SK-N-MC (cell line): ENCODE measurements around the gene LCOR.
"Not testable (repeated sequence)": the region's sequence is repeated elsewhere in the genome, so short reads cannot be mapped to it uniquely, and the experiment has no call there.

ENCODE experiments used
- DNase-seq: peaks from one replicate; pipeline ENCODE4 v3.0.0-alpha.2; 2011; ENCODE audit warnings: low read depth, low spot score
- H3K27ac ChIP-seq: fragments of 200-600 bp; sonication (generic); 2 replicates; pipeline ENCODE4 v1.5.1; 2016; ENCODE audit warnings: mixed run types
- H3K36me3 ChIP-seq: fragments of 200-600 bp; sonication (generic); 2 replicates; pipeline ENCODE4 v1.6.1; 2017; ENCODE audit warnings: antibody characterized with exemption, low read length, mixed read lengths; ENCODE audit not compliant: insufficient read depth
- H3K4me3 ChIP-seq: fragments of 200-600 bp; sonication (generic); 2 replicates; pipeline ENCODE4 v1.5.1; 2016
- H3K9ac ChIP-seq: fragments of 200-600 bp; sonication (generic); 2 replicates; pipeline ENCODE4 v1.8.0; 2017; ENCODE audit warnings: mixed run types, mixed read lengths; ENCODE audit not compliant: insufficient read length
- H3K9me3 ChIP-seq: fragments of 200-600 bp; sonication (generic); 2 replicates; pipeline ENCODE4 v1.6.1; 2017; ENCODE audit warnings: low read depth, mild to moderate bottlenecking, antibody characterized with exemption, low read length, moderate library complexity, mixed read lengths
- EZH2 ChIP-seq: fragments of 200-600 bp; sonication (generic); IDR thresholded peaks from one replicate; pipeline ENCODE4 v1.6.1; 2017; ENCODE audit warnings: antibody characterized with exemption
- FOXP2 ChIP-seq: optimal IDR thresholded peaks from 2 replicates; pipeline ENCODE3; 2011; ENCODE audit warnings: mild to moderate bottlenecking, moderate library complexity; ENCODE audit not compliant: insufficient read depth; ENCODE audit errors: extremely low read length, control extremely low read depth
- POLR2AphosphoS5 ChIP-seq: IDR thresholded peaks from 2 replicates; pipeline ENCODE4 v1.6.1; 2012; ENCODE audit warnings: mild to moderate bottlenecking, low read depth, low read length, borderline replicate concordance

Gene LCOR

GRCh38 chr10:96835899-96836298 lies 3.8 kb downstream of the LCOR start:
- Histone ChIP-seq H3K9ac (no peak overlapping the region), H3K27ac (no peak overlapping the region), H3K36me3 (no peaks in the 10 kb centered on the region), H3K4me3 (no peak overlapping the region), H3K9me3 (no peaks in the 10 kb centered on the region)
- DNase-seq, result no peak
- TF ChIP-seq FOXP2 (no peak), EZH2 (no peak), POLR2AphosphoS5 (no peak)

GRCh38 chr10:96838529-96838928 lies 6.4 kb downstream of the LCOR start:
- TF ChIP-seq POLR2AphosphoS5 (no peak), EZH2 (no peak), FOXP2 (no peak)

GRCh38 chr10:96840841-96841518 lies 8.9 kb downstream of the LCOR start:
- no peak overlapping the region for H3K4me3 ChIP-seq
- H3K9ac ChIP-seq, result no peak overlapping the region
- H3K27ac ChIP-seq, result no peak overlapping the region
- no peak for TF ChIP-seq POLR2AphosphoS5
- no peak for TF ChIP-seq EZH2
- no peak for TF ChIP-seq FOXP2
- DNase-seq, result no peak
- no peaks in the 10 kb centered on the region for H3K9me3 ChIP-seq
- H3K36me3 ChIP-seq, result no peaks in the 10 kb centered on the region

More at GRCh38 chr10:96838529-96838928, 6.4 kb downstream of the LCOR start:
- DNase-seq, result no peak
- Histone ChIP-seq H3K27ac (no peak overlapping the region), H3K36me3 (no peaks in the 10 kb centered on the region), H3K4me3 (no peak overlapping the region), H3K9me3 (no peaks in the 10 kb centered on the region), H3K9ac (no peak overlapping the region)

DNA sequence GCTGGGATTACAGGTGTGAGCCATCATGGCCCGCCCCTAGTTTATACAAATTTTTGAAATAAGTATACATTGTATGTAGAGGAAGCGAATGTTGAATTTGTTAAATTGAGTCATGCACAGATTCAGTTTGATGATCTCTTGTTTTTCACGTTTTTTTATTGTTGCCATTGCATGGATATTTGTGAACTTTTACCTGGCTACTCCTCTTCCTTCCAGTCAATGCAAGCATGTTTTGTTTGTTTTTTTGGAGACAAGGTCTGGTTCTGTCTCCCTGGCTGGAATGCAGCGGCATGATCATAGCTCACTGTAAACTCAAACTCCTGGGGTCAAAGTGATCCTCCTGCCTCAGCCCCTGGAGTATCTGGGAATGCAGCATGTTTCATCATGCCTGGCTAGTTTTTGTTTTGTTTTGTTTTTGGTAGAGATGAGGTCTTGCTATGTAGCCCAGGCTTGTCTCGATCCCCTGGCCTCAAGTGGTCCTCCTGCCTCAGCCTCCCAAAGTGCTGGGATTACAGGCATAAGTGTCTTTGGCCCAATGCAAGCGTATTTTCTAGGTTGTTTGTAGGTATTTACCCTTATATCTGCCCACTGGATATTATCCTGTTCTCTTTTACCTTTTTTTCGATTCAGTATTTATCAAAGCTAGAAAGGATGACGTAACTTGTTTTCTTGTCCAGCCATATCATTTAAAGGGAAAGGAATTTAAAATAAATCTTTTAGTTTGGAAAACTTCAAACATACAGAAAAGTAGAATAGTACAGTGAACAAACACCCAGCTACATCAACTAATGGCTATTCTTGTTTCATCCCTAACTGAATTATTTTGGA lies 11.0 kb downstream of the LCOR start:
- H3K9ac ChIP-seq, result no peak overlapping the region
- DNase-seq, result no peak
- H3K27ac ChIP-seq, result no peak overlapping the region
- TF ChIP-seq EZH2 (no peak), POLR2AphosphoS5 (no peak), FOXP2 (no peak)
- no peaks in the 10 kb centered on the region for H3K9me3 ChIP-seq
- no peaks in the 10 kb centered on the region for H3K36me3 ChIP-seq
- H3K4me3 ChIP-seq, result no peak overlapping the region

DNA sequence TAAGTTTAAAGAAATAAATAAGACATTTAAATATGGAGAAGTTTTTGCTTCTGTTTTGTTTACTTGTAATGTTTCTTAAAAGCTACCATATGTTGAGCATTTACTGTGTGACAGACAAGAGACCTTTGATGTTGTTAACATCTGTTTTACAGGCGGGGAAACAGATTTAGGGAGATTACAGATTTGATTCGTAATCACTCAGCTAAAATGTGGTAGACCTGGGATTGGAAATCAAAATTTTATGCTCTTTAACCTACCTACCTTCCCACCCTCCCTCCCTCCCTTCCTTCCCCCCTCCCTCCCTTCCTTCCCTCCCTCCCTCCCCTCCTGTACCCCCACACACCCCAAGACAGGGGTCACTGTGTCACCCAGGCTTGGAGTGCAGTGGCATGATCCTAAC lies 11.7 kb downstream of the LCOR start:
- Histone ChIP-seq H3K27ac (no peak overlapping the region), H3K36me3 (no peaks in the 10 kb centered on the region), H3K4me3 (no peak overlapping the region), H3K9me3 (no peaks in the 10 kb centered on the region), H3K9ac (no peak overlapping the region)
- TF ChIP-seq POLR2AphosphoS5 (no peak), FOXP2 (no peak), EZH2 (no peak)
- DNase-seq, result no peak

GRCh38 chr10:96846395-96846794 lies 14.3 kb downstream of the LCOR start:
- TF ChIP-seq EZH2 (no peak), FOXP2 (no peak), POLR2AphosphoS5 (no peak)
- H3K27ac ChIP-seq, result no peak overlapping the region
- H3K36me3 ChIP-seq, result no peaks in the 10 kb centered on the region
- no peak overlapping the region for H3K4me3 ChIP-seq
- DNase-seq, result no peak
- H3K9ac ChIP-seq, result no peak overlapping the region
- no peaks in the 10 kb centered on the region for H3K9me3 ChIP-seq

GRCh38 chr10:96846926-96847325 lies 14.8 kb downstream of the LCOR start:
- Histone ChIP-seq H3K36me3 (no peaks in the 10 kb centered on the region), H3K27ac (no peak overlapping the region), H3K9ac (no peak overlapping the region), H3K4me3 (no peak overlapping the region), H3K9me3 (no peaks in the 10 kb centered on the region)
- no peak for DNase-seq
- no peak for TF ChIP-seq POLR2AphosphoS5
- no peak for TF ChIP-seq FOXP2
- no peak for TF ChIP-seq EZH2

DNA sequence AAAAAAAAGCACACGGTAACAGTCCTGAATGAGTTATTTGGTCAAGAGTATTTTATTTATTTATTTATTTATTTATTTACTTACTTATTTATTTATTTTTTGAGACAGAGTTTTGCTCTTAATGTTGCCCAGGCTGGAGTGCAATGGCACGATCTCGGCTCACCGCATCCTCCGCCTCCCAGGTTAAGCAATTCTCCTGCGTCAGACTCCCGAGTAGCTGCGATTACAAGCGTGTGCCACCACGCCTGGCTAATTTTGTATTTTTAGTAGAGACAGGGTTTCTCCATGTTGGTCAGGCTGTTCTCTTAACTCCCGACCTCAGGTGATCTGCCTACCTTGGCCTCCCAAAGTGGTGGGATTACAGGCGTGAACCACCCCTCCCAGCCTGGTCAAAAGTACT lies 15.3 kb downstream of the LCOR start:
- H3K27ac ChIP-seq, H3K36me3 ChIP-seq, H3K9me3 ChIP-seq, H3K9ac ChIP-seq, H3K4me3 ChIP-seq, DNase-seq: not testable (repeated sequence)
